Adrenal gland (tissue), 5 donors: ENCODE results near the gene KRTAP5-4.
"Not testable (repeated sequence)": the region's sequence is repeated elsewhere in the genome, so short reads cannot be mapped to it uniquely, and the experiment has no call there.

ENCODE experiments used
- POLR2A ChIP-seq, 2 donors: fragments of 450-650 bp; IDR thresholded peaks; one replicate each; pipeline ENCODE4 v1.6.1; 2017; ENCODE audit warnings: antibody characterized with exemption in 2 of 2, mild to moderate bottlenecking in 2 of 2, moderate library complexity in 1 of 2
- TF ChIP-seq, protein P1 (sequence below), 6 experiments: fragments of 450-650 bp in 4 of 6; fragments of 200-600 bp in 2 of 6; sonication (generic) in 1 of 6; IDR thresholded peaks; 1 replicate in 5 of 6; 2 replicates in 1 of 6; pipeline versions ENCODE4 v1.5.1 to v1.8.0; 2016 to 2021; ENCODE audit warnings: antibody characterized with exemption in 6 of 6, mild to moderate bottlenecking in 2 of 6, moderate library complexity in 1 of 6
- donor health status: DM: no; HTN: no; CAD: no.

DNA sequence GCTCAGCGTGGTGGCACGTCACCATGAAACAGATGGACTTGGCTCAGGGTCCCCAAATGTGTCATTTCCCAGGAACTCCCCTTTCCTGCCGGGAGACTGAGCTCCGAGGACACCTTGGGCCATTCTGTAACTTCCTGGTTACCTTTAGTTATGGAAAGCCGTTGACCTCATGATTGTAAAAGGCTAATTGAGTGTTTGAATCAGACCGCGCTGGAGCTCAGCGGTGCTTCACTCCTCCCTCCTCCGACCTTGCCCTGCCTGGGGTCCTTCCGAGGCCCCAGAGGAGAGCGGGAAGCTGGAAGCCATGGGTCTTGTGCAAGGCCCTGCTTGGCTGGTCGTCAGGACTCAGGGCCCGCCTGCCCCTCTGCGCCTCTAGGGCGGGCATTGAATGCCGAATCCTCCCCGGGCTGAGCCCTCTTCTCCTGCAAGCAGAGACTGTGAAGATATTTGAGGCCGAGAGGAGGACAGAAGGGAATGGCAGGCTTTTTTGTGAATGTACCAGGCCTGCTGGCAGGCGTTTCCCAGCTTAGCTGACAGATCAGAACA, 25.3 kb downstream of the KRTAP5-4 start:
- TF ChIP-seq, protein P1, sequence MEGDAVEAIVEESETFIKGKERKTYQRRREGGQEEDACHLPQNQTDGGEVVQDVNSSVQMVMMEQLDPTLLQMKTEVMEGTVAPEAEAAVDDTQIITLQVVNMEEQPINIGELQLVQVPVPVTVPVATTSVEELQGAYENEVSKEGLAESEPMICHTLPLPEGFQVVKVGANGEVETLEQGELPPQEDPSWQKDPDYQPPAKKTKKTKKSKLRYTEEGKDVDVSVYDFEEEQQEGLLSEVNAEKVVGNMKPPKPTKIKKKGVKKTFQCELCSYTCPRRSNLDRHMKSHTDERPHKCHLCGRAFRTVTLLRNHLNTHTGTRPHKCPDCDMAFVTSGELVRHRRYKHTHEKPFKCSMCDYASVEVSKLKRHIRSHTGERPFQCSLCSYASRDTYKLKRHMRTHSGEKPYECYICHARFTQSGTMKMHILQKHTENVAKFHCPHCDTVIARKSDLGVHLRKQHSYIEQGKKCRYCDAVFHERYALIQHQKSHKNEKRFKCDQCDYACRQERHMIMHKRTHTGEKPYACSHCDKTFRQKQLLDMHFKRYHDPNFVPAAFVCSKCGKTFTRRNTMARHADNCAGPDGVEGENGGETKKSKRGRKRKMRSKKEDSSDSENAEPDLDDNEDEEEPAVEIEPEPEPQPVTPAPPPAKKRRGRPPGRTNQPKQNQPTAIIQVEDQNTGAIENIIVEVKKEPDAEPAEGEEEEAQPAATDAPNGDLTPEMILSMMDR (IDR thresholded peaks at IDR 0.05) = not testable (repeated sequence)
- not testable (repeated sequence) for TF ChIP-seq POLR2A (IDR thresholded peaks at IDR 0.05)
